ENCODE data around the gene CDK6. TPM values are rescaled to one million over a fixed set of nuclear protein-coding genes. Genes with fewer than 3 reads are reported as not detected.

CDK6 gene
- total and polyA plus RNA-seq, 10 of the 15 experiments (the other 5 are each of a cell fraction or from before 2014, with no cell fraction given): 8.0 to 118 (median 45.8) TPM

DNA sequence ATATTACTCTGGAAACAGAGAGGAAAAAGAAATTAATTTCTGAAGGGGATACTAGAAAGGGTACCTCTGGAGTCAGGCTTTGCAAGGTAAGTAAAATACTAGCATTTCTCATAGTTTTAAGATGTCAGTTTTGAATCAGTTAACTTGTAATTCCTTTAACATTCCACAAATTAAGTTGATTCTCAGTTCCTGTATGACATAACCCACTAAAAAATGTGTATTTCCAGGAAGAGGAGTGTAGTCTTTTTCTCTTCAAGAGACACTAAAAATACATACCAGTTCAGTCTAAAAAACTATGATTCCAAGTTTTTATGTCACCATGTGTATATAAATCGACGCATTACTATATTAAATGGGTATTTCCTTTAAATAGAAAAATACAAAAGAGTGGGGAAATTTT lies 113.2 kb downstream of the CDK6 start:
- POLR2A ChIA-PET: interaction anchor here (0.6 to 1.0 kb wide), 4 partner anchors 7 to 201 kb away, joined by 4 to 8 read pairs (median 5); no protein-coding TSS in a partner anchor
- in situ Hi-C loops (cut with MboI): no loop called here

More for the DNA sequence above, 113.2 kb downstream of the CDK6 start:
- Histone ChIP-seq H3K27me3 (replicated peaks in 1 of 2; ENCODE audit: control insufficient read depth in 2 of 2, insufficient read depth in 2 of 2, low read length in 1 of 2) (no peaks in the 10 kb centered on the region), H2AFZ (ENCODE audit: control insufficient read depth, low read depth, low read length) (no peak overlapping the region), H3K9me3 (replicated peaks; ENCODE audit: control insufficient read depth, insufficient read depth, low read length) (no peaks in the 10 kb centered on the region), H3K9ac (ENCODE audit: control insufficient read depth, insufficient read depth, low read length) (no peak overlapping the region), H3K4me2 (ENCODE audit: control insufficient read depth, insufficient read depth) (no peak overlapping the region), H3K4me3 (no peak overlapping the region), H3K36me3 (ENCODE audit: control insufficient read depth in 2 of 2, insufficient read depth in 2 of 2, low read length in 1 of 2) (peaks cover 8 to 9% of the 10 kb centered on the region in 2 experiments), H3K27ac (ENCODE audit: control insufficient read depth, insufficient read depth) (no peak overlapping the region), H3K4me1 (ENCODE audit: control insufficient read depth, insufficient read depth, low read length) (peaks cover 27% of the 10 kb centered on the region), H4K20me1 (ENCODE audit: control insufficient read depth, insufficient read depth) (no peaks in the 10 kb centered on the region), H3K79me2 (ENCODE audit: control insufficient read depth, insufficient read depth, low read length) (peaks cover 7% of the 10 kb centered on the region)
- intact Hi-C loops (cut with micrococcal nuclease; ENCODE audit: unreplicated experiment): no loop called here
- ChIA-PET SMC1A (ENCODE audit: uncharacterized antibody, unreplicated experiment) (interaction anchor here (0.6 to 4.3 kb wide), 8 partner anchors 8 to 109 kb away, joined by 3 to 33 read pairs (median 4); no protein-coding TSS in a partner anchor), RAD21 (ENCODE audit: unreplicated experiment) (interaction anchor here (0.6 kb wide), 2 partner anchors 17 to 64 kb away, joined by 3 read pairs; no protein-coding TSS in a partner anchor), CTCF (interaction anchor here (0.7 to 1.6 kb wide), 4 partner anchors 10 to 97 kb away, joined by 3 to 6 read pairs (median 3); no protein-coding TSS in a partner anchor)
- TF ChIP-seq SIX5 (IDR thresholded peaks at IDR 0.05; ENCODE audit: low read depth, low read length, severe bottlenecking) (no peak), TARDBP (IDR thresholded peaks at IDR 0.05; ENCODE audit: borderline replicate concordance) (no peak), TCF3 (IDR thresholded peaks at IDR 0.05; ENCODE audit: borderline replicate concordance, insufficient read depth, low read depth, low read length) (no peak), CBFB (IDR thresholded peaks at IDR 0.05; ENCODE audit: low read depth) (no peak), ZNF622 (IDR thresholded peaks at IDR 0.05) (no peak), NR2C2 (IDR thresholded peaks at IDR 0.05; ENCODE audit: borderline replicate concordance, control insufficient read depth, insufficient read length, low read depth) (no peak), SP1 (IDR thresholded peaks at IDR 0.05; ENCODE audit: low read depth, low read length) (no peak), CHD1 (IDR thresholded peaks at IDR 0.05; ENCODE audit: low read depth, low read length) (no peak), SMARCA5 (IDR thresholded peaks at IDR 0.05) (no peak), JUNB (IDR thresholded peaks at IDR 0.05) (no peak), POLR2AphosphoS2 (IDR thresholded peaks at IDR 0.05; ENCODE audit: low read depth, low read length) (no peak), CHD2 (IDR thresholded peaks at IDR 0.05; ENCODE audit: borderline replicate concordance, low read depth, low read length) (no peak)
- TF ChIP-seq, protein P1, sequence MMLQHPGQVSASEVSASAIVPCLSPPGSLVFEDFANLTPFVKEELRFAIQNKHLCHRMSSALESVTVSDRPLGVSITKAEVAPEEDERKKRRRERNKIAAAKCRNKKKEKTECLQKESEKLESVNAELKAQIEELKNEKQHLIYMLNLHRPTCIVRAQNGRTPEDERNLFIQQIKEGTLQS (IDR thresholded peaks at IDR 0.05; ENCODE audit: borderline replicate concordance, extremely low read depth, low read depth, low read length): no peak
- TF ChIP-seq, protein P2, sequence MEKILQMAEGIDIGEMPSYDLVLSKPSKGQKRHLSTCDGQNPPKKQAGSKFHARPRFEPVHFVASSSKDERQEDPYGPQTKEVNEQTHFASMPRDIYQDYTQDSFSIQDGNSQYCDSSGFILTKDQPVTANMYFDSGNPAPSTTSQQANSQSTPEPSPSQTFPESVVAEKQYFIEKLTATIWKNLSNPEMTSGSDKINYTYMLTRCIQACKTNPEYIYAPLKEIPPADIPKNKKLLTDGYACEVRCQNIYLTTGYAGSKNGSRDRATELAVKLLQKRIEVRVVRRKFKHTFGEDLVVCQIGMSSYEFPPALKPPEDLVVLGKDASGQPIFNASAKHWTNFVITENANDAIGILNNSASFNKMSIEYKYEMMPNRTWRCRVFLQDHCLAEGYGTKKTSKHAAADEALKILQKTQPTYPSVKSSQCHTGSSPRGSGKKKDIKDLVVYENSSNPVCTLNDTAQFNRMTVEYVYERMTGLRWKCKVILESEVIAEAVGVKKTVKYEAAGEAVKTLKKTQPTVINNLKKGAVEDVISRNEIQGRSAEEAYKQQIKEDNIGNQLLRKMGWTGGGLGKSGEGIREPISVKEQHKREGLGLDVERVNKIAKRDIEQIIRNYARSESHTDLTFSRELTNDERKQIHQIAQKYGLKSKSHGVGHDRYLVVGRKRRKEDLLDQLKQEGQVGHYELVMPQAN (conservative IDR thresholded peaks at IDR 0.05): no peak
- ATAC-seq: no peak
- WGBS (ENCODE audit: insufficient coverage, insufficient replicate concordance, low lambda C conversion rate, missing lambda C conversion rate): 97% methylated on average over 2 of the region's 2 CpGs
- DNase-seq (ENCODE audit: low read depth, low spot score): no peak
- FAIRE-seq: no peak
- BruUV-seq (replicated peaks): no TSS peak

Data from GM12878 (cell line).